Smooth muscle cell (in vitro differentiated cells): ENCODE results near the gene CPXM2. TPM values are rescaled to one million over a fixed set of nuclear protein-coding genes. Genes with fewer than 3 reads are reported as not detected.

Experiments used
- DNase-seq: peaks from one replicate; lab custom pipeline; 2025; ENCODE audit not compliant: unreplicated experiment; lab: John Stamatoyannopoulos, UW
- H2AFZ ChIP-seq: fragments of 200-600 bp; sonication (generic); 2 replicates; pipeline ENCODE4 v1.6.0; 2016; ENCODE audit warnings: antibody characterized with exemption, low read depth, mild to moderate bottlenecking
- H3F3A ChIP-seq: fragments of 200-600 bp; sonication (generic); 2 replicates; pipeline ENCODE4 v1.6.0; 2017; ENCODE audit warnings: antibody characterized with exemption, low read depth
- H3K27ac ChIP-seq: fragments of 200-600 bp; sonication (generic); 2 replicates; pipeline ENCODE4 v1.5.1; 2016; ENCODE audit warnings: low read depth, mild to moderate bottlenecking
- H3K27me3 ChIP-seq: fragments of 200-600 bp; sonication (generic); 2 replicates; pipeline ENCODE4 v1.6.1; 2016; ENCODE audit warnings: low read depth, mild to moderate bottlenecking
- H3K36me3 ChIP-seq: fragments of 200-600 bp; sonication (generic); 2 replicates; pipeline ENCODE4 v1.5.1; 2016; ENCODE audit warnings: low read depth
- H3K4me1 ChIP-seq: fragments of 200-600 bp; sonication (generic); 2 replicates; pipeline ENCODE4 v1.5.1; 2016; ENCODE audit warnings: low read depth
- H3K4me2 ChIP-seq: fragments of 200-600 bp; sonication (generic); 2 replicates; pipeline ENCODE4 v1.6.0; 2016; ENCODE audit warnings: mild to moderate bottlenecking
- H3K4me3 ChIP-seq: fragments of 200-600 bp; sonication (generic); 2 replicates; pipeline ENCODE4 v1.5.1; 2016; ENCODE audit warnings: mild to moderate bottlenecking
- H3K79me2 ChIP-seq: fragments of 200-600 bp; sonication (generic); 2 replicates; pipeline ENCODE4 v1.6.0; 2016; ENCODE audit warnings: low read depth, mild to moderate bottlenecking
- H3K9ac ChIP-seq: fragments of 200-600 bp; sonication (generic); 2 replicates; pipeline ENCODE4 v1.6.0; 2016; ENCODE audit warnings: low read depth
- H3K9me3 ChIP-seq: fragments of 200-600 bp; sonication (generic); replicated peaks from 2 replicates; pipeline ENCODE4 v1.5.1; 2016; ENCODE audit warnings: low read depth
- H4K20me1 ChIP-seq: fragments of 200-600 bp; sonication (generic); 2 replicates; pipeline ENCODE4 v1.6.0; 2016; ENCODE audit warnings: low read depth
- CTCF ChIP-seq: fragments of 200-600 bp; sonication (generic); IDR thresholded peaks from 2 replicates; pipeline ENCODE4 v1.5.1; 2017; ENCODE audit warnings: borderline replicate concordance, mild to moderate bottlenecking, antibody characterized with exemption; ENCODE audit not compliant: insufficient read depth, poor library complexity, severe bottlenecking
- WGBS: methylation state at CpG from one replicate; pipeline ENCODE4 v1.1.7; 2016; ENCODE audit warnings: low lambda C conversion rate; 5-methylcytosine and 5-hydroxymethylcytosine counted together
- polyA plus RNA-seq: library from polyadenylated mRNA; unstranded; fragments of >200 nt; fragmentation: Nextera tagmentation; extraction: Ambion mirVana; gene quantifications from 2 replicates; pipeline ENCODE4 v1.2.1, GENCODE V29; 2016
- total RNA-seq: library from RNA; depleted of rRNA; stranded (reverse); fragments of >200 nt; gene quantifications from 2 replicates; pipeline ENCODE4 v1.2.3, GENCODE V29; 2014

The CPXM2 gene
- total and polyA plus RNA-seq, 2 experiments from 2014 or later, result 31.2 to 65.5 TPM

- H2AFZ ChIP-seq, result no peak overlapping the region
- no peaks in the 10 kb centered on the region for H3K9me3 ChIP-seq
- H3K9ac ChIP-seq, result no peak overlapping the region
- no peaks in the 10 kb centered on the region for H3K79me2 ChIP-seq
- H3F3A ChIP-seq, result no peaks in the 10 kb centered on the region
- no peaks in the 10 kb centered on the region for H3K36me3 ChIP-seq
- WGBS, result 86% methylated on average over 2 of the region's 2 CpGs
- H3K27ac ChIP-seq, result no peak overlapping the region
- DNase-seq, result no peak
- H3K4me2 ChIP-seq, result no peak overlapping the region
- no peak overlapping the region for H3K4me3 ChIP-seq
- no peak for TF ChIP-seq CTCF
- H3K27me3 ChIP-seq, result no peaks in the 10 kb centered on the region
- no peaks in the 10 kb centered on the region for H3K4me1 ChIP-seq
- no peaks in the 10 kb centered on the region for H4K20me1 ChIP-seq
Observed at GRCh38 chr10:123722351-123722750, 169.3 kb downstream of the CPXM2 start.

- no peak for DNase-seq
- WGBS, result 88% methylated on average over 9 of the region's 9 CpGs
- no peak overlapping the region for H3K27ac ChIP-seq
- no peaks in the 10 kb centered on the region for H3K79me2 ChIP-seq
- H3K4me2 ChIP-seq, result no peak overlapping the region
- H3K27me3 ChIP-seq, result no peaks in the 10 kb centered on the region
- no peaks in the 10 kb centered on the region for H3K4me1 ChIP-seq
- H3K9ac ChIP-seq, result no peak overlapping the region
- no peaks in the 10 kb centered on the region for H3K9me3 ChIP-seq
- H3K4me3 ChIP-seq, result no peak overlapping the region
- H3F3A ChIP-seq, result no peaks in the 10 kb centered on the region
- H2AFZ ChIP-seq, result no peak overlapping the region
- H3K36me3 ChIP-seq, result no peaks in the 10 kb centered on the region
- no peaks in the 10 kb centered on the region for H4K20me1 ChIP-seq
- no peak for TF ChIP-seq CTCF
Observed at GRCh38 chr10:123721441-123722049, 170.1 kb downstream of the CPXM2 start.

- WGBS, result 73% methylated on average over 3 of the region's 3 CpGs
- DNase-seq, result no peak
- no peak overlapping the region for H3K27ac ChIP-seq
- no peaks in the 10 kb centered on the region for H3K4me1 ChIP-seq
- no peaks in the 10 kb centered on the region for H3K36me3 ChIP-seq
- H3K79me2 ChIP-seq, result no peaks in the 10 kb centered on the region
- H2AFZ ChIP-seq, result no peak overlapping the region
- no peaks in the 10 kb centered on the region for H3K9me3 ChIP-seq
- H3F3A ChIP-seq, result no peaks in the 10 kb centered on the region
- no peak overlapping the region for H3K4me2 ChIP-seq
- no peak for TF ChIP-seq CTCF
- H4K20me1 ChIP-seq, result no peaks in the 10 kb centered on the region
- no peak overlapping the region for H3K4me3 ChIP-seq
- H3K9ac ChIP-seq, result no peak overlapping the region
- H3K27me3 ChIP-seq, result no peaks in the 10 kb centered on the region
Observed at GRCh38 chr10:123720536-123720935, 171.1 kb downstream of the CPXM2 start.

GRCh38 chr10:123718544-123719060 is 173.0 kb downstream of the CPXM2 start:
- no peaks in the 10 kb centered on the region for H4K20me1 ChIP-seq

More at GRCh38 chr10:123718544-123719060, 173.0 kb downstream of the CPXM2 start:
- no peak overlapping the region for H3K4me2 ChIP-seq
- 84% methylated on average over 4 of the region's 4 CpGs for WGBS
- H3K9ac ChIP-seq, result no peak overlapping the region
- H3K27ac ChIP-seq, result no peak overlapping the region
- H3F3A ChIP-seq, result no peaks in the 10 kb centered on the region
- no peak for TF ChIP-seq CTCF
- no peaks in the 10 kb centered on the region for H3K9me3 ChIP-seq
- no peaks in the 10 kb centered on the region for H3K36me3 ChIP-seq
- no peak overlapping the region for H2AFZ ChIP-seq
- no peak for DNase-seq
- no peaks in the 10 kb centered on the region for H3K27me3 ChIP-seq
- no peaks in the 10 kb centered on the region for H3K4me1 ChIP-seq
- H3K79me2 ChIP-seq, result no peaks in the 10 kb centered on the region
- H3K4me3 ChIP-seq, result no peak overlapping the region
